Spleen (tissue), 11 donors: ENCODE measurements around the gene FAM107A. TPM values are rescaled to one million over a fixed set of nuclear protein-coding genes. Genes with fewer than 3 reads are reported as not detected.

Source experiments
- DNase-seq: peaks from one replicate; pipeline ENCODE4 v3.0.0-alpha.2; 2020
- H3K27ac ChIP-seq, 8 donors: fragments of 200-600 bp; sonication (generic) in 7 of 8; 1 replicate in 4 of 8; 2 replicates in 4 of 8; pipeline versions ENCODE4 v1.5.0 to v1.8.0; 2016 to 2021; ENCODE audit warnings: inconsistent platforms in 4 of 8, mild to moderate bottlenecking in 4 of 8, moderate library complexity in 1 of 8
- H3K27me3 ChIP-seq, 7 donors: fragments of 200-600 bp; sonication (generic) in 6 of 7; replicated peaks in 1 of 7; 1 replicate in 4 of 7; 2 replicates in 3 of 7; pipeline versions ENCODE4 v1.5.0 to v1.8.0; 2016 to 2021; ENCODE audit warnings: inconsistent platforms in 3 of 7, mild to moderate bottlenecking in 1 of 7
- H3K36me3 ChIP-seq, 6 donors: fragments of 200-600 bp; sonication (generic) in 5 of 6; 1 replicate in 4 of 6; 2 replicates in 2 of 6; pipeline versions ENCODE4 v1.5.0 to v1.8.0; 2016 to 2021; ENCODE audit warnings: inconsistent platforms in 2 of 6
- H3K4me1 ChIP-seq, 6 donors: fragments of 200-600 bp; sonication (generic) in 5 of 6; 1 replicate in 3 of 6; 2 replicates in 3 of 6; pipeline versions ENCODE4 v1.5.0 to v1.8.0; 2016 to 2021; ENCODE audit warnings: inconsistent platforms in 3 of 6
- H3K4me3 ChIP-seq, 8 donors: fragments of 200-600 bp; sonication (generic) in 7 of 8; 1 replicate in 4 of 8; 2 replicates in 4 of 8; pipeline versions ENCODE4 v1.5.0 to v1.8.0; 2016 to 2021; ENCODE audit warnings: inconsistent platforms in 4 of 8, mild to moderate bottlenecking in 4 of 8, moderate library complexity in 2 of 8
- H3K9me3 ChIP-seq, 8 donors: fragments of 200-600 bp; sonication (generic) in 7 of 8; 1 replicate in 4 of 8; 2 replicates in 4 of 8; pipeline versions ENCODE4 v1.5.0 to v1.8.0; 2016 to 2021; ENCODE audit warnings: inconsistent platforms in 4 of 8
- POLR2A ChIP-seq, 3 donors: fragments of 450-650 bp; IDR thresholded peaks; one replicate each; pipeline ENCODE4 v1.5.1; 2017; ENCODE audit warnings: antibody characterized with exemption in 3 of 3, mild to moderate bottlenecking in 1 of 3
- POLR2AphosphoS5 ChIP-seq, 3 donors: sonication (generic); formaldehyde crosslinking; IDR thresholded peaks; one replicate each; pipeline ENCODE4 v1.5.1; 2017; ENCODE audit warnings: antibody characterized with exemption in 3 of 3
- WGBS, 5 donors: extraction: QIAGEN DNeasy Blood & Tissue Kit in 3 of 5; methylation state at CpG; one replicate each; pipeline versions ENCODE4 v1.1.5 to v1.1.7; 2013 to 2018; 5-methylcytosine and 5-hydroxymethylcytosine counted together
- intact Hi-C: fragments of 100-400 bp; cut with DNase I; formaldehyde crosslinking; loops from one replicate; pipeline ENCODE4 v1.15.0; 2023; ENCODE audit warnings: low total_unique reads
- polyA plus RNA-seq, 3 donors: library from polyadenylated mRNA; stranded (reverse); fragments of 200-250 nt; gene quantifications; one replicate each; pipeline ENCODE4 v1.2.1, GENCODE V29; 2013
- total RNA-seq, 7 donors: library from RNA; depleted of rRNA in 3 of 7; stranded (reverse); fragments of >200 nt in 3 of 7; fragmentation: NEBNext Ultra II Directional in 4 of 7; extraction: Animal tissue kit (Norgen Biotek cat#: 25700) in 4 of 7; gene quantifications; one replicate each; pipeline versions ENCODE4 v1.1.0 to v1.2.1, GENCODE V29; 2016 to 2021
- TF ChIP-seq, protein P1 (sequence below), 11 experiments: fragments of 200-600 bp in 7 of 11; fragments of 450-650 bp in 4 of 11; sonication (generic) in 4 of 11; IDR thresholded peaks in 8 of 11; conservative IDR thresholded peaks in 3 of 11; 1 replicate in 7 of 11; 2 replicates in 4 of 11; pipeline versions ENCODE4 v1.4.0 to v1.8.0; 2016 to 2021; ENCODE audit warnings: antibody characterized with exemption in 11 of 11, inconsistent platforms in 4 of 11, mild to moderate bottlenecking in 1 of 11
- donor health status: healthy with polysubstance abuse.
- donor health status: DM: no; HTN: no; CAD: no; lungs with moderate emphysema.
- donor health status: DM: no; HTN: no; CAD: no.
- donor health status: Bipolar disorder and iron deficiency.
- donor health status: healthy.
- donor health status: DM: no; HTN: no; CAD: no.
- donor health status: DM: yes; HTN: yes; CAD: no.

The FAM107A gene
- total and polyA plus RNA-seq, 10 donors: 5.7 to 47.7 (median 27.0) TPM

- TF ChIP-seq POLR2AphosphoS5 (IDR thresholded peaks at IDR 0.05) (no peak), POLR2A (IDR thresholded peaks at IDR 0.05) (no peak)
- TF ChIP-seq, protein P1, sequence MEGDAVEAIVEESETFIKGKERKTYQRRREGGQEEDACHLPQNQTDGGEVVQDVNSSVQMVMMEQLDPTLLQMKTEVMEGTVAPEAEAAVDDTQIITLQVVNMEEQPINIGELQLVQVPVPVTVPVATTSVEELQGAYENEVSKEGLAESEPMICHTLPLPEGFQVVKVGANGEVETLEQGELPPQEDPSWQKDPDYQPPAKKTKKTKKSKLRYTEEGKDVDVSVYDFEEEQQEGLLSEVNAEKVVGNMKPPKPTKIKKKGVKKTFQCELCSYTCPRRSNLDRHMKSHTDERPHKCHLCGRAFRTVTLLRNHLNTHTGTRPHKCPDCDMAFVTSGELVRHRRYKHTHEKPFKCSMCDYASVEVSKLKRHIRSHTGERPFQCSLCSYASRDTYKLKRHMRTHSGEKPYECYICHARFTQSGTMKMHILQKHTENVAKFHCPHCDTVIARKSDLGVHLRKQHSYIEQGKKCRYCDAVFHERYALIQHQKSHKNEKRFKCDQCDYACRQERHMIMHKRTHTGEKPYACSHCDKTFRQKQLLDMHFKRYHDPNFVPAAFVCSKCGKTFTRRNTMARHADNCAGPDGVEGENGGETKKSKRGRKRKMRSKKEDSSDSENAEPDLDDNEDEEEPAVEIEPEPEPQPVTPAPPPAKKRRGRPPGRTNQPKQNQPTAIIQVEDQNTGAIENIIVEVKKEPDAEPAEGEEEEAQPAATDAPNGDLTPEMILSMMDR (IDR thresholded peaks at IDR 0.05 in 8 of 11, conservative IDR thresholded peaks at IDR 0.05 in 3 of 11): no peak
- Histone ChIP-seq H3K4me1 (peaks cover 5 to 34% (median 11%) of the 10 kb centered on the region in 6 donors), H3K27me3 (no peaks in the 10 kb centered on the region), H3K36me3 (peaks cover 0 to 35% (median 3%) of the 10 kb centered on the region in 6 donors), H3K4me3 (no peak overlapping the region), H3K27ac (no peak overlapping the region), H3K9me3 (no peaks in the 10 kb centered on the region)
- intact Hi-C loops: loop anchor here (2.0 kb wide), 1 partner anchor 61 kb away; no protein-coding TSS in a partner anchor
- DNase-seq: no peak
- WGBS, 5 donors: 91 to 96% (median 94%) methylated on average over 11 to 12 of the region's 12 CpGs
Measured at GRCh38 chr3:58569287-58570001, 7.7 kb downstream of the FAM107A start.

GRCh38 chr3:58568572-58569286, 8.5 kb downstream of the FAM107A start:
- intact Hi-C loops: loop anchor here (2.0 kb wide), 1 partner anchor 62 kb away; no protein-coding TSS in a partner anchor
- TF ChIP-seq POLR2A (IDR thresholded peaks at IDR 0.05) (no peak), POLR2AphosphoS5 (IDR thresholded peaks at IDR 0.05) (peak in 1 of 3 donors; percentile 13)
- TF ChIP-seq, protein P1 (IDR thresholded peaks at IDR 0.05 in 8 of 11, conservative IDR thresholded peaks at IDR 0.05 in 3 of 11): peak; percentile 54 to 89 (median 81)
- peaks cover 5 to 27% (median 11%) of the 10 kb centered on the region in 6 donors for H3K4me1 ChIP-seq
- H3K9me3 ChIP-seq: no peaks in the 10 kb centered on the region
- DNase-seq: peak; percentile 90
- 20 to 30% (median 25%) methylated on average over 17 of the region's 17 CpGs for WGBS, 5 donors
- H3K27ac ChIP-seq: no peak overlapping the region
- H3K4me3 ChIP-seq: peak overlapping the region in 1 of 8 donors; percentile 38
- peaks cover 0 to 43% (median 3%) of the 10 kb centered on the region in 6 donors for H3K36me3 ChIP-seq
- H3K27me3 ChIP-seq: no peaks in the 10 kb centered on the region

DNA sequence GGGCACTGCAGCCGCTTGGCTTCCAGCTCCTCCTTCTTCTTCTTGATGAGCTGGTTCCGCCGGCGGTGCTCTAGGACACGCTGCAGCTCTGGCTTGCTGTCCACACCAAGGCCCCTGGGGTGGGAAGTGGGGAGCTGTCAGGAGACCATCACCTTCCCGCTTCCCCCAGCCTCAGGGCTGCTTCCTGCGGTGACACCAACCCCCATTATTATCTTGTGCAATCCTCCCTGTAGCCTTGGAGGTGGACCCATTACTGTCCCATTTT, 10.0 kb downstream of the FAM107A start:
- TF ChIP-seq, protein P1 (IDR thresholded peaks at IDR 0.05 in 8 of 11, conservative IDR thresholded peaks at IDR 0.05 in 3 of 11): no peak
- TF ChIP-seq POLR2AphosphoS5 (IDR thresholded peaks at IDR 0.05): no peak
- no peak for TF ChIP-seq POLR2A (IDR thresholded peaks at IDR 0.05)
- H3K36me3 ChIP-seq: peaks cover 0 to 54% (median 3%) of the 10 kb centered on the region in 6 donors
- WGBS, 5 donors: 87 to 94% (median 88%) methylated on average over 7 of the region's 7 CpGs

More for the DNA sequence above, 10.0 kb downstream of the FAM107A start:
- DNase-seq: no peak
- Histone ChIP-seq H3K4me1 (peaks cover 5 to 17% (median 11%) of the 10 kb centered on the region in 6 donors), H3K27ac (no peak overlapping the region), H3K9me3 (no peaks in the 10 kb centered on the region), H3K27me3 (no peaks in the 10 kb centered on the region), H3K4me3 (no peak overlapping the region)
- intact Hi-C loops: no loop called here
